ENCODE data around the gene FILIP1L.

GRCh38 chr3:100090669-100091005 lies 23.7 kb downstream of the FILIP1L start:
- TF ChIP-seq ARNTL (CRISPR knock-in tag; IDR thresholded peaks at IDR 0.05; ENCODE audit: borderline replicate concordance, low read depth) = no peak
- no peak for TF ChIP-seq TCF4 (CRISPR knock-in tag; IDR thresholded peaks at IDR 0.05; ENCODE audit: borderline replicate concordance)
- no peak for TF ChIP-seq OSR1 (CRISPR knock-in tag; IDR thresholded peaks at IDR 0.05)
- no peak for TF ChIP-seq ZFP30 (CRISPR knock-in tag; IDR thresholded peaks at IDR 0.05)
- TF ChIP-seq PATZ1 (CRISPR knock-in tag; IDR thresholded peaks at IDR 0.05; ENCODE audit: borderline replicate concordance) = no peak
